NCI-H1930 (cell line): ENCODE data around the gene SACM1L.
"Not testable (repeated sequence)": the region's sequence is repeated elsewhere in the genome, so short reads cannot be mapped to it uniquely, and the experiment has no call there.

Experiments
- DNase-seq, 2 experiments: peaks; one replicate each; lab custom pipeline; 2025; lab: John Stamatoyannopoulos, UW

The SACM1L gene

DNA sequence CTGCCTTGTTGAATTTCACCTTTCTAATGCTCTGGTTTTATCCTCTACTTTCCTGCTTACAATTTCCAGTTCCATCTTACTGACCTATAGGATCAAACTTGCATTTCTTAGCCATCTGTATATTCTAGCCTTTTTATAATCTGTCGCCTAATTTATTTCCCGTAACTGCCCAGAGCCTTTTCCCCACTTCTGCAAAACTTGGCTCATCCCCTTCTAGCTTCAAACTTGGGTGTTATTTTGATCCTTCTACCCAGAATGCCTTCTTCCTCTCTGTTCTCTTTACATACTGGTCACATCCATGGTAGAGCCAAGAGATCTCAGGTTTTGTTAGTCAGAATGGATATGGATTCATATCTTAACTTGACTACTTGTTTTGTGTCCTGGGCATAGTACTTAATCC is 2.6 kb downstream of the SACM1L start:
- DNase-seq, result no peak

DNA sequence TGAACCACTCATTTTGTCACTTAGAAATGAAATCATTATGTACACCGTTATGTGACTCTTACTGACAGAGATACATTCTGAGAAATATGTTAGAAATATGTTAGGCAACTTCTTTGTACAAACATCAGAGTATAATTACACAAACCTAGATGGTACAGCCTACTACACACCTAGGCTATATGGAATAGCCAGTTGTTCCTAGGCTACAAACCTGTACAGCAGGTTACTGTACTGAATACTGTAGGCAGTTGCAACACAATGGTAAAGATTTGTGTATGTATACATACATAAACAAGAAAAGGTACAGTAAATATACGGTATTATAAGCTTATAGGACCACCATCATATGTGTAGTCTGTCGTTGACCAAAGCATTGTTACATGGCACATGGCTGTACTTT is 3.7 kb downstream of the SACM1L start:
- DNase-seq, result no peak

DNA sequence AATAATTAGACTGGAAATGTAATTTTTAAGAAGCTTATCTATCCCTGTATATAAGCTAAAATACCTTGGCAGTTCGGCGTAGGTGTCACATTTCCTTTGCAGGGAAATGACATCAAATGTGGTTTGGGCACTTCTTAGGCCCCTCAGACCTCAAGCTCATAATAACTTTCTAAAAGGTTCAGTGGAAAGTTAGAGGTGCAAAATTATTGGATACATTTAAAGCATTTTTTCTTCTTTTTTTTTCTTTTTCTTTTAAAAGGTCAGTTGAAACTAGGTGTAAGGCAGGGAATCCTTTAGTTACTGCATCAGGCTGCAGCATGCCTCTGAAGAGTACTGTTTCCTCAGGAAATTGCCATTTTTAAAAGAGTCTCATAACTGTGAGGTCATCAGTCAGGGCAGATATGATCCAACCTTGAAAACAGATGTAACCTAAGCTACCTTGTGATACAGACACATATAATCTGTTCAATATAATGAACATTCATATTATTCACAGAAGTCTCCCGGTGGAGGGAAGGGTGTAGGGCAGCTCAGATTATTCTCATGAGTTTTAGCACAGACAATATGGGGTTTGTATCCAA is 4.8 kb downstream of the SACM1L start:
- DNase-seq, result no peak

DNA sequence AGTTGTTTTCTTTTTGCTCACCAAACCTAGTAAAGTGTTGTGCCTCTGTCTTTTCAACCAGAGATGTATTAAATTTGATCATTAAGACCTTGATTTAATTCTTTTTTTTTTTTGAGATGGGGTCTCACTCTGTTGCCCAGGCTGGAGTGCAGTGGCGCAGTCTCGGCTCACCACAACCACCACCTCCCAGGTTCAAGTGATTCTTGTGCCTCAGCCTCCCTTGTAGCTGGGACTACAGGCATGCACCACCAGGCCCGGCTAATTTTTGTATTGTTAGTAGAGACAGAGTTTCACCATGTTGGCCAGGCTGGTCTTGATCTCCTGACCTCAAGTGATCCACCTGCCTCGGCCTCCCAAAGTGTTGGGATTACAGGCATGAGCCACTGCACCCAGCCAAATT is 6.0 kb downstream of the SACM1L start:
- not testable (repeated sequence) for DNase-seq

DNA sequence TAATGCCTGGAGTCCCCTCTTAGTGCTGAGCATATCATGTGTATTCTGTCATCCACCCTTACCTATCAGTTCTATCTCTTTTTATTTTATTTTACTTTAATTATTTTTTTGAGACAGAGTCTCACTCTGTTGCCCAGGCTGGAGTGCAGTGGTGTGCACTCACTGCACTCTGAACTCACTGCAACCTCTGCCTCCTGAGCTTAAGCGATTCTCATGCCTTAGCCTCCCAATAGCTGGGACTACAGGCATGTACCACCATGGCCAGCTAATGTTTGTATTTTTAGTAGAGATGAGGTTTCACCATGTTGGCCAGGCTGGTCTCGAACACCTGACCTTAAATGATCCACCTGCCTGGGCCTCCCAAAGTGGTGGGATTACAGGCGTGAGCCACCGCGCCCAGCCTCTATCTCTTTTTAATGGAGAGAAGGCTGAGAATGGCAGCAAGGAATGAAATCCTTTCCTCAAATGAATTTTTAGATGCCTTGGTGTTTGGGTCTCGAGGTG is 11.4 kb downstream of the SACM1L start:
- no peak for DNase-seq

DNA sequence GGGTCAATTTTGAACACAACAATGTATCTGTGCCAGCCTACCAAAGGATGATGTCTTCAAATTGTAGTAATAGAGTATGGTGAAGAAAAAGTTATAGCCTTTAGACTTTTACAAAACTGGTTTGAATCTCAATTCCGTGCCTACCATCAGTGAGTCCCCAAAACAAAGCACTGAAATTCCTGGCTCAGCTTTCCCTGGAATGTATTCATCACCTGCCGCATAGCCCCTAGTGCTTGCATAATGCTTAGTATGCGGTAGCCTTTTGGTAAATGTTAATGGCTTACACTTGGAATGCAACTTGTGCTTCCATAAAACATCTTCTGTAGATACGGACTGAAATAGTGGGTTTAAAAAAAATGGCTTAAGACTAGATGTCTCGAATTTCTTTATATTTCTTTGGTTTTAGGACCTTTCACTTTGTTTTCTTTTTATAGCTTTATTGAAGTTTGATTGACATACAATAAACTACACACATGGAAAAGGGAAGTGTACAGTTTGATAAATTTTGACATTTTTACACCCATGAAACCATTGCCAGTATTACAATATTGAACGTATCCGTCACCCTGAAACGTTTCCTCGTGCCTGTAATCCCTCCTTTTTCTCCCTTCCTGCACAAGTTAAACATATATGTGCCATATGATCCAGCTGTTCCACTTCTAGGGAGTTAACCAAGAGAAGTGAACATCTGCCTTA is 12.1 kb downstream of the SACM1L start:
- no peak for DNase-seq

DNA sequence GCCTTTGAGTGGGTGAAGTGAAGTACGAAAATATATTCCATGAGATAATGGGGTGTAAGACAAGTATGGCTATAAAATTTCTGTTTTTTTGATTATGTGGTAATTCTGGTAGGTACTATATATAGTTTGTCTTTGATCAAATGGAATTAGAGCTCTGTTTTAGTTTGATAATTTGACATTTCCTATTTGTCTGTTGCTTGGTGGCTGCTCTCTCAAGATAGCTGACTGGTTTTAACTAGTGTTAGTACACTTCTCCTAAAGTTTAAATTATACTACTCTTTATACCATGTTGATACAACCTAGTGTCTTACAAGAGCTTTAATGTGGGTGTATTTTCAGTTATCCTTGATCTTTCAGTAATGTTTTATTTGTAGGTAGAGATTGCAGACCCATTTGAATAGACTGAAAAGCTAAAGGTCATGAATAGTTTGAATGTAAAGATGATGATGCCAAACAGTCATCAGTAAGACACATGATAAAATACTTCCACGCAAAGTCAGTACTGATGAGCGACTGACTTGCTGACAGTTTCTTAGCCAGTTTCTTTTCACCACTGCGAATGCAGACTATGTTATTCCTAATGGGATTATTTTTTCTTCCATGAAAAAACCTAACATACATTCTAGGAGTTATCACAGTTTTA is 15.2 kb downstream of the SACM1L start:
- DNase-seq, result no peak

DNA sequence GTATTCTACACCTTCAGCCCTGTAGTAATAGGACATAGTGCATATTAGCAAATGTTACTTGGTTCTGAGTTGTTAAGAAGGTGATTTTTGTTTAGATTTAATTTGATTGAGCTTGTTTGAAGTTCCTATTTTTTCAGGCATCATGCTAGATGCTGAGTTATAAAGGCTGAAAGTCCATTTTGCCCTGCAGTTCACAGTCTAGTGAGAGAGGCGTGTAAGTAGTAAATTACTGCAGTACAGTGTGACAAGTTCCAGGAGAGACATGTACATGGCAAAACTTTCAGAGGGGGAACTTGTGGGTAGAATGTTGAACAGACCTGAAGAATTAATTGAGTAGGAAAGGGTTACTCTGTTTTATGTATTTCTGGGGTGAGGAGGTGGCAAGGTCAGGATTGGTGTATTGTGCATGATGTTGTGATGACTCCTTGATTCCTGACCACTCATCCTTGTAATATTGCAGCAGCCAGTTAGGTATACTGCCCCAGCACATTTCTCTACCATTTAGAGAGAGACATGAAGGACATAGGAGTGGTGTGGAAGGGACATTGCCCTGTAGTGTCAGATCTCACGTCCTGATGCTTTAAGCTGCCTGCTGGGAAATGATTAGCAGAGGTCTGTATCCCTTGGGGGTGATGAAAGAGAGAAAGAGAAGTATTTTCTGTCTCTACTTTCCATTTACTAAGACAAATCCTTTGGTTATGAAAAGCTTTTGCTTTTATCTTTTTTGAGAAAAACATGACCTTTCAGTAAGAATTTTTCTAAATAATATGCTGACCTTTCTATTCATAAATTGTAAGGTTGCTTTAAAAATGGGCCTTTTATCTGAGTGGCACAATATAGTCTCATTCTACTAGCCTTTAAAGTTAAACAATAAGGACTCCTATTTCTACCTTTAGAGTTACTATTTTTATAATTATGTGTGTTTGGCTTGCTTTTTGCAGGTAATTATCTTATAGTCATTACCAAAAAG is 16.9 kb downstream of the SACM1L start:
- DNase-seq, result no peak

DNA sequence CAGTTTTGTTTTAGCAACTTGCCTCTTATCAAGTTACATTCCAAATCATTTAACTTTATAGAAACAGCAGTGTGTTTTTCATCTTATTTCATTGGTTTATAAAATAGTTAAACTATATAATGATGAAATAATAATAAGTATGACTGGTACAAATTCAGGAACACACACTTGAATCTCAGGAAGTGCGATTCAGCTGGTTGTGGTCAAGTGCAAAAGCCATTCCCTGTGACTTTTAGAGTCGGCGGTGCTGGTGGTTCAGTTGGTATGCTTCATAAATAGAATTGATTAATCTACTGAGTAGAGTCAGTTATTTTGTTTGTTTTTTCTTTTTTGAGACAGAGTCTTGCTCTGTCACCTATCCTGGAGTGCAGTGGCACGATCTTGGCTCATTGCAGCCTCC is 22.7 kb downstream of the SACM1L start:
- DNase-seq, result no peak

DNA sequence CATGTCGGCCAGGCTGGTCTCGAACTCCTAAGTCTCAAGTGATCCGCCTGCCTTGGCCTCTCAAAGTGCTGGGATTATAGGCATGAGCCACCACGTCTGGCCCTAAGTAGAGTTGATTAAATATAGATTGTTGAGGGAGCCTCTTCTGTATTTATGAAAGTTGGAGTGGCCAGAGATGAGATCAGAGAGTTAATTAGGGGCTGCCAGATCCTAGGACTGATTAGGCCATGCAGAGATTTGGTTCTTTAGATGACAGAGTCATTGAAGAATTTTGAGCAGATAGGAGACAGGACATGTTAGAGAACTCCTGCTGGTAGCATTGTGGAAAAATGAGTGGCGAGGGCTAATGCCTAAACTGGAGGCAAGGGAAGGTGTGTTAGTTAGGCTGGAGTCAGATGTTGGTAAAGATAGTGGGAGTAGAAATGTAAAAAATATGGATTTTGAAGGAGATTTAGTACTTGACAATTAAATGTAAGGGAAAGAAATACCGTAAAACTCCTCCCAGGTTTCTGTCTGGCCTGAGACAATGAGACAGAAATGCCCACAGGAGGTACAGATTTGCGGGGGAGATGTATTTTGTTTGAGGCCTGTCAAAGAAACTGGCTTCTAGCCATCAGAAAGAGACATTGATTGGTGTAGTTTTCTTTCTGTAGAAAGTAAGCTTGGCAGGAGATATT is 23.4 kb downstream of the SACM1L start:
- no peak for DNase-seq

DNA sequence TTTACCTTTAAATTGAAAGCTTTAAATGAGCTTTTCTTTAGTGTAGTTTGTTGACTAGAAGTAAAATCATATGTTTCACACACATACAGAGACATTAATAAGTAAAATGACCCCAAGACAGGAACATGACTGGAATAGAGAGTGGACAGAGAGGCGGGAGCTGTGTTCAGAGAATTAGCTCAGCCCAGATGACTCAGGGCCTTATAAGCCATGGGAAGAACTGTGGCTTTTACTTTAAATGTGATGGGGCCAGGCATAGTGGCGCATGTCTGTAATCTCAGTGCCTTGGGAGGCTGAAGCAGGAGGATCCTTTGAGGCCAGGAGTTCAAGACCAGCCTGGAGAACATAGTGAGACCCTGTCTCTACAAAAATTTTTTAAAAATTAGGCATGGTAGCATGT is 26.7 kb downstream of the SACM1L start:
- no peak for DNase-seq

DNA sequence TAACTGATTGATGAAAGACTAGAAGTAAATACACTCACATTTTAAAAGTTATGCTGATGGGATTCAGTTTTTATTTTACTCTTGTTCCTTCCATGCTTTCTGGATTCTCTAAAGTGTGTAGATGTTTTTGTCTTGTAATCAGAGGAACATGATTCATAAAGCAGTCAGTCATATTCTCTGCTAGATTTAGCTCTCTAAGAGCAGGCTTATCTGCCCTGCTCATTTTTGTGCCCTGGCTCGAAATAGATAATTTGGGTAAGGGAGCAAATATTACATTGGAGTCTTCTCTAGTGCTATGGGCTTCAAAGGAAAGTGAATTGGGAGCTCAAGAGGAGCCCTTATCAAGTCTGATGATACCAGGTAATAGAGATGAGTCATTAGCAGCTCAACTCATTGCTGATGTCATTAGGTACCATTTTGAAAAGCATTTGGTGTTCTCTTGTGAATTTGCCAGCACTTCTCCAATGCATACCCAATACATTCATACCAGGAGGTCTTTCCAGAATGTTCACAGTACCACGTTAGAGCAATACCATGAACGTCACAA is 27.7 kb downstream of the SACM1L start:
- no peak for DNase-seq

DNA sequence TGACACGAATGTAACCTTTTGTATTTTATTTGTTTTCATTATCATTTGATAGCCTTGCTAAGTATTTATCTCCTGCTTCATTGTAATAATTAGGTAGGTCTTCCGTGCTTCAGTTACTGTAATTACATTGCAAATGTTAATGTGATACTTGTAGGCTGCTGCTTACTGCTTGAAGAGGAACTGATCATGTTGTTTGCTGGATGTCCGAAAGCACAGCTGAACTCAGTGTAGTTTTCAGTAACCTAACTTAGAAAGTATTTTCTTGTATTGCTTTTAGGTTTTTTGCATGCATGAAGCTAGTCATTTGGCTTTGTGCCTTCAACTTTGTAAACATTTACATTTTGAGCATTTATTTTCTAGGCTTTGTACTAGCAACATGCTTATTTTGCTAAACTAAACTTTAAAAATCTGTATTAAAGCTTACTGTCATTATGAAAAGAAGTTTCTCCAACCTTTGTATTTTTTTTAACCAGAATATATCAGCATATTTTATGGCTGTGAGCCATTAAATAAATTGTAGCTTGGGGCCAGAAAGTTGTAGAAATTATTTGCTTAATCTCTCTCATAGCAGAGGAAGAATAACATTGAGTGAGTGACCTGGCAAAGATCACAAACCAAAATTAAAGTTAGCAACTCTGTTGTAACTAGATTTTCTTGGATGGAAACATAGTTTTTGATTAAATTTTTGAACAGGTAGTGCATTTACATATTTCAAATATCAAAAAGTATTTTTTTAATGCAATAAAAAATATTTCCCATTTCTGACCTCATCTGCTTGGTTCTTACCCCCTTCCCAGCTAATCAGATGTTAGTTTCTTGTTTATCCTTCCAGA is 30.7 kb downstream of the SACM1L start:
- DNase-seq, result no peak

DNA sequence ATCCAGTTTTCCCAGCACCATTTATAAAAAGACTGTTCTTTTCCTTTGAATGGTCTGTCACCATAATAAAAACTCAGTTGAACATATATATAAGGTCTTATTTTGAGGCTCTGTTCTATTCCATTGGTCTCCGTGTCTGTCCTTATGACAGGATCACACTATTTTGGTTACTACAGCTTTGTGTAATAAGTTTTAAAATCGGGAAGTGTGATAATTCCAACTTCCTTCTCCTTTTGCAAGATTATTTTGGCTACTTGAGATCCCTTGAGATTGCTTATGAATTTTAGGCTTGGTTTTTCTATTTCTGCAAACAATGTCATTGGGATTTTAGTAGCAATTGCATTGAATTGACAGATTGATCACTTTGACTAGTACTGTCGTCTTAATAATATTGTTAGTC is 35.7 kb downstream of the SACM1L start:
- DNase-seq, result no peak

DNA sequence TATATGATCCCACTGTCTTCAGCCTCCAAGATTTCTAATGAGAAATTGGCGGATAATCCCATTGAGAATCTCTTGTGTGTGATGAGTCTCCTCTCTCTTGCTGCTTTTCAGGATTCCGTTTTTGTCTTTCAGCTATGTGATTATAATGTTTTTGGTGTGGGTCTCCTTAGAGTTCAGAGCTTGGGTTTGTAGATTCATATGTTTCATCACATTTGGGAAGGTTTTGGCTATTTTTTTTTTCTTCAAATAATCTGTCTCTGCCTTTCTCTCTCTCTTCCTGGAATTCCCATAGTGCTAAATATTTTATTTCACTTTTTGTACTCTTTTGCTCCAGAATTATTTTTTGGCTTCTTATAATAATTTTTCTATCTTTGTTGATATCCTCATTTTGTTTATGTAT is 40.4 kb downstream of the SACM1L start:
- DNase-seq, result no peak

DNA sequence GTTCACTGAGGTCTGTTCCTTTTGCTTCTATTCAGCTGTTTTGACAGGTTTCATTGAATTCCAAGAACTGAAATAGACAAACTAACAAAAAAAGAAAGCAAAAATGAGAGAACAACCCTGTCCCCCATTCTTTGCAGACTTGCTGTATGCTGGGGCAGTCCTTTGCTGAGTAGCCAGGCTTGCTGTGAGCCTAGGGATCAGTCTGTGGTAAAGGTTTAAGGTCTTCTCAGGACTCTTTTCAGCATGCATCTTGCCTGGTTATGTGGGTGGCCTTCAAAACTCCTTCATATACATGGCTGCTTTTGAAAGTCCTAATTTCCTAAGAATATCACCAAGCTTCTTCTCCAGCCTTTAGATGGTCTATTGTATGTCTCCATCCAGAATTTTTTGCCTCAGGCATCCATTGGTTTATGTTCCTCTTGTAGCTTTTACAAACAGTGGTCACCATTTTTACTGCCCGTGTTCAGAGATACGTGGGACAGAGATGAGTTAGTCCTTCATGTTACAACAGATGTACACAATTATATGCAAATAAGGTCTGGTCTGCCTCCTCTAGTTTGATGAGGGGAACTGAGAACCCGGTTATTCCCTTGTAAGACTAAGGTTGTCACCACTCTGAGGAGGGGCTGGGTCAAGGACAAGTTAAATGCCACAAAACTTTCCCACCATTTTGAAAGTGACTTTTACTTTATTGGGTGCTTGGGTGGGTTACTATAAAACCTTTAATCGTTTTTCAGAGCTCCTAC is 41.4 kb downstream of the SACM1L start:
- no peak for DNase-seq

DNA sequence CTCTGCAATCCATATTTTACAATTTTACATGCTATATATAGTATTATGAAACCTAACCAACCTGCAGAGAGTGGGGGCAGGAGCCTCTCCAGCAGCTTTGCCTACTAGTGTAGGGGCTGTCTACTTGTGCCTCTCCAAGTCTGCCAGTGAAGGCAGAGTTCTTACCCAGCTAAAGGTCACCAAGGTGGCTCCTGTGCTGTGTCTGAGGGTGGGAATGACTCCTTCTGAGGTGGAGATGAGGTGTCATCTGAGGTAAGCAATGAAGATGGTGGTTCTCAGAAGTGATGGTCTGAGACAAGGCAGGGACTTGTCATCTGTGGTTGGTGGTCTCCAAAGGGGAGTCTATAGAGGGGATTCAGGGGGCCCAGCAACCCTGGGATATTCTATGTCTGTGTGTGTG is 47.5 kb downstream of the SACM1L start:
- no peak for DNase-seq

DNA sequence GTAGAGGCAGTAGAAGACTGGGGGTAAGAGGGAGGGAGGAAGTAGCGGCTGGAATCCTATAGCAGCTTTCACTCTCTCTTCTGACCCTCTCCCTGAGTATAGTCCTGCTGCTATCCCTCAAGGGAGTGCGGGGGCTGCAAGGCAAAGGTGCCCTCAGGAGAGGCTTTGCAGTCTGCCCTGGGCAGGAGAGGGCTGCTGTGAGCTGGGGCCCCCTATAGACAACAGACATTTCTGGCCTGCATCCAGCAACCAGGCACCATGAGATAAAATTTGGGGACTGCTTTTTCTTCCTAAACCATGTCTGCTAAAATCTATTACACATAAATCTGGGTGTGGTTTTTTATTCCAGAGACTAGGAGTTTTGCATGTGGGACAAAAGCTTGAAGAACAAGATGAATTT is 48.0 kb downstream of the SACM1L start:
- no peak for DNase-seq

DNA sequence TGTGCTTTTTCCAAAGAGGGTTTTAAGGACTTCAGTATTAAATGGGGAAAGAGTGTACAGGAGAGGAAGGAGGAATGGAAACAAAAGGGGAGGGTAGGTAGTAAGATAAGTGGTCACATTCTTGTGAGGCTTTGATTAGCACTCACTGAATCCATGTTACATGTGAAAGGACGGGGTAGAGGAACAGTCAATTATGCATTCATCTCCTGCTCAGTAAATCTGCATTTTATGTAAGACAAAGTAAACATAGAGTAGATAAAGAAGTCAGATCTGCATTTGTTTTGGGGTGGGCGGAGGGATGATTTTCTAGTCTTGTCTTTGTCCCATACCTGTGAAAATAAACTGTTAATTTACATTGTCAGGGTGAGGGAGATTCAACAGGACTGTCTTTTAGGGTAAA is 50.8 kb downstream of the SACM1L start:
- no peak for DNase-seq

DNA sequence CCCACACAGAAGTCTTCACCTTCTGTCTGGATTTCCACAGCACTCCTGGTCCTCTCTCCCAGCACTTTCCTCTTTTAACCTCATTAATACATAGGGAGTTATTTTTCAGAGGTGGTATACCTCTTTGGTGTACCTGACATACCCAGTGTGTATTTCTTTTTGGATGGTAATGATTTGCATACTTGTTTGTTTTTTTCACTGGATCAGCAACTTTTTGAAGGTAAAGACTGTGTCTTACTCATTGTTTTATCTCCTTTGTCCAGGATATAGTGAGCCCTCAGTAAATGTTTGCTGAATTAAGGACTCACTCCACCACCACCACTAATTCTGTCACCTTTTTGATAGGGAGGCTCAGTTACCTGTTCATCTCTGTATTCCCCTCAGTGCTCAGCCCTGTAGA is 52.1 kb downstream of the SACM1L start:
- DNase-seq, result no peak
